GM12878 (cell line): ENCODE measurements around the gene ZFP64. TPM values are rescaled to one million over a fixed set of nuclear protein-coding genes. Genes with fewer than 3 reads are reported as not detected.

ENCODE experiments used
- ATAC-seq: fragments of 200-7000 bp; cut with Tn5 transposase; 3 replicates; pipeline ENCODE4 v1.9.1; 2020; ENCODE audit warnings: mild to moderate bottlenecking, moderate library complexity
- BruUV-seq: library from RNA; stranded (reverse); fragments of 400-500 nt; replicated peaks from 2 replicates; lab custom pipeline; 2021; lab: Mats Ljungman, UMichigan
- CTCF ChIA-PET: fragments of 300-600 bp; sonication (Branson Sonifier 250); formaldehyde crosslinking; extraction: SDS; loops from one replicate; lab custom pipeline; 2021; ENCODE audit warnings: inconsistent platforms; lab: Yijun Ruan, JAX
- POLR2A ChIA-PET: fragments of 350-600 bp; formaldehyde crosslinking; extraction: SDS; loops from one replicate; lab custom pipeline; 2021; ENCODE audit warnings: inconsistent platforms; lab: Charles Lee
- RAD21 ChIA-PET: fragments of 300-600 bp; sonication (Branson Sonifier 250); formaldehyde crosslinking; loops from one replicate; lab custom pipeline; 2023; ENCODE audit warnings: antibody characterized with exemption; ENCODE audit not compliant: unreplicated experiment; lab: Charles Lee
- SMC1A ChIA-PET: fragments of 300-600 bp; sonication (Branson Sonifier 250); formaldehyde crosslinking; loops from one replicate; lab custom pipeline; 2023; ENCODE audit not compliant: unreplicated experiment, uncharacterized antibody; lab: Charles Lee
- DNase-seq: peaks from one replicate; pipeline ENCODE4 v3.0.0-alpha.2; 2011; ENCODE audit warnings: low read depth, low spot score
- FAIRE-seq: peaks from 3 replicates; lab custom pipeline; 2011; peaks lifted over from hg19 to GRCh38; lab: Jason Lieb, UNC
- H2AFZ ChIP-seq: 2 replicates; pipeline ENCODE4 v1.6.0; 2011; ENCODE audit warnings: low read depth, low read length, control low read depth; ENCODE audit not compliant: control insufficient read depth
- H3K27ac ChIP-seq: 2 replicates; pipeline ENCODE4 v1.5.1; 2011; ENCODE audit warnings: control low read depth; ENCODE audit not compliant: control insufficient read depth, insufficient read depth
- H3K27me3 ChIP-seq, 2 experiments: replicated peaks in 1 of 2; 2 replicates each; pipeline versions ENCODE4 v1.6.0 to v1.6.1; 2011; ENCODE audit warnings: low read length in 1 of 2; ENCODE audit not compliant: control insufficient read depth in 2 of 2, insufficient read depth in 2 of 2
- H3K36me3 ChIP-seq, 2 experiments: 2 replicates each; pipeline ENCODE4 v1.5.1; 2011; ENCODE audit warnings: low read length in 1 of 2; ENCODE audit not compliant: control insufficient read depth in 2 of 2, insufficient read depth in 2 of 2
- H3K4me1 ChIP-seq: 2 replicates; pipeline ENCODE4 v1.6.1; 2011; ENCODE audit warnings: mild to moderate bottlenecking, low read length, moderate library complexity, mixed read lengths; ENCODE audit not compliant: control insufficient read depth, insufficient read depth
- H3K4me2 ChIP-seq: 2 replicates; pipeline ENCODE4 v1.6.0; 2011; ENCODE audit warnings: control low read depth; ENCODE audit not compliant: control insufficient read depth, insufficient read depth
- H3K4me3 ChIP-seq: fragments of 200-600 bp; sonication (generic); 2 replicates; pipeline ENCODE4 v1.5.1; 2016
- H3K79me2 ChIP-seq: 2 replicates; pipeline ENCODE4 v1.6.0; 2011; ENCODE audit warnings: low read length; ENCODE audit not compliant: control insufficient read depth, insufficient read depth
- H3K9ac ChIP-seq: 2 replicates; pipeline ENCODE4 v1.8.0; 2011; ENCODE audit warnings: low read length, control low read depth, mixed read lengths; ENCODE audit not compliant: control insufficient read depth, insufficient read depth
- H3K9me3 ChIP-seq: replicated peaks from 3 replicates; pipeline ENCODE4 v1.5.1; 2011; ENCODE audit warnings: mild to moderate bottlenecking, low read length; ENCODE audit not compliant: control insufficient read depth, insufficient read depth
- H4K20me1 ChIP-seq: 2 replicates; pipeline ENCODE4 v1.6.0; 2011; ENCODE audit not compliant: control insufficient read depth, insufficient read depth
- ASH2L ChIP-seq: fragments of 300-600, 200-600 bp; sonication (generic); IDR thresholded peaks from 2 replicates; pipeline ENCODE4 v1.6.1; 2017; ENCODE audit warnings: low read depth, mild to moderate bottlenecking, borderline replicate concordance
- BACH1 ChIP-seq: fragments of 450-650 bp; IDR thresholded peaks from 2 replicates; pipeline ENCODE4 v1.6.1; 2017; ENCODE audit warnings: mild to moderate bottlenecking, borderline replicate concordance
- BHLHE40 ChIP-seq, 2 experiments: fragments of 450-650 bp in 1 of 2; IDR thresholded peaks; 2 replicates each; pipeline ENCODE4 v1.6.1; 2011 to 2017; ENCODE audit warnings: low read depth in 2 of 2, borderline replicate concordance in 1 of 2, improper control_type of control experiment in 1 of 2, low read length in 1 of 2, mild to moderate bottlenecking in 1 of 2
- DPF2 ChIP-seq: fragments of 450-650 bp; IDR thresholded peaks from 2 replicates; pipeline ENCODE4 v1.6.1; 2017; ENCODE audit warnings: mild to moderate bottlenecking
- E2F4 ChIP-seq: IDR thresholded peaks from 2 replicates; pipeline ENCODE4 v1.6.1; 2012; ENCODE audit warnings: low read depth, low read length, improper control_type of control experiment
- E4F1 ChIP-seq: fragments of 450-650 bp; IDR thresholded peaks from 2 replicates; pipeline ENCODE4 v1.6.1; 2018; ENCODE audit warnings: borderline replicate concordance, mild to moderate bottlenecking; ENCODE audit not compliant: partially characterized antibody
- GABPA ChIP-seq: IDR thresholded peaks from 2 replicates; pipeline ENCODE4 v1.6.1; 2014; ENCODE audit warnings: antibody characterized with exemption, low read depth, mild to moderate bottlenecking, inconsistent platforms
- HDAC2 ChIP-seq: fragments of 200-600 bp; sonication (generic); IDR thresholded peaks from 2 replicates; pipeline ENCODE4 v1.6.1; 2017
- MTA2 ChIP-seq: fragments of 450-650 bp; IDR thresholded peaks from 2 replicates; pipeline ENCODE4 v1.6.1; 2016; ENCODE audit warnings: low read depth, mild to moderate bottlenecking, moderate library complexity
- MYC ChIP-seq: IDR thresholded peaks from 2 replicates; pipeline ENCODE4 v1.6.1; 2011; ENCODE audit warnings: mild to moderate bottlenecking, low read length, moderate library complexity, inconsistent platforms; ENCODE audit not compliant: insufficient read depth, insufficient replicate concordance, insufficient read length, severe bottlenecking
- NBN ChIP-seq: fragments of 450-650 bp; IDR thresholded peaks from 2 replicates; pipeline ENCODE4 v1.6.1; 2016
- NFIC ChIP-seq: IDR thresholded peaks from 2 replicates; pipeline ENCODE4 v1.6.1; 2012; ENCODE audit warnings: low read depth, mild to moderate bottlenecking, inconsistent platforms, low read length, moderate library complexity
- PAX8 ChIP-seq: fragments of 450-650 bp; IDR thresholded peaks from 2 replicates; pipeline ENCODE4 v1.6.1; 2017; ENCODE audit warnings: mild to moderate bottlenecking, moderate library complexity
- PML ChIP-seq: IDR thresholded peaks from 2 replicates; pipeline ENCODE4 v1.6.1; 2012; ENCODE audit warnings: low read length, inconsistent platforms
- POU2F2 ChIP-seq: IDR thresholded peaks from 3 replicates; pipeline ENCODE4 v1.6.1; 2011; ENCODE audit warnings: low read depth, mild to moderate bottlenecking, low read length, borderline replicate concordance
- STAT3 ChIP-seq: IDR thresholded peaks from 2 replicates; pipeline ENCODE4 v1.6.1; 2011; ENCODE audit warnings: low read depth, low read length, improper control_type of control experiment
- ZNF217 ChIP-seq: fragments of 450-650 bp; IDR thresholded peaks from 2 replicates; pipeline ENCODE4 v1.6.1; 2017; ENCODE audit warnings: antibody characterized with exemption, mild to moderate bottlenecking
- ZNF274 ChIP-seq: IDR thresholded peaks from one replicate; pipeline ENCODE4 v1.8.0; 2011; ENCODE audit not compliant: insufficient read length, insufficient read depth
- WGBS: methylation state at CpG from one replicate; pipeline ENCODE4 v1.1.6; 2016; ENCODE audit warnings: low lambda C conversion rate; ENCODE audit not compliant: insufficient replicate concordance, insufficient coverage; ENCODE audit errors: missing lambda C conversion rate; 5-methylcytosine and 5-hydroxymethylcytosine counted together
- in situ Hi-C: fragments of 300-500 bp; cut with MboI; formaldehyde crosslinking; loops from 9 replicates; pipeline ENCODE4 v1.14.3; 2018; ENCODE audit warnings: mixed read lengths
- intact Hi-C: fragments of 100-400 bp; cut with micrococcal nuclease; formaldehyde crosslinking; loops from one replicate; pipeline ENCODE4 v1.14.2; 2022; ENCODE audit not compliant: unreplicated experiment
- polyA plus RNA-seq, 11 experiments: library from polyadenylated mRNA; depleted of rRNA in 4 of 11; unstranded in 6 of 11; stranded (reverse) in 5 of 11; fragments of >200 nt; fragmentation: Nextera tagmentation in 4 of 11; fragmentation: Illumina TruSeq in 1 of 11; extraction: Ambion mirVana in 4 of 11; extraction: Trizol in 1 of 11; gene quantifications; 1 replicate in 1 of 11; 2 replicates in 10 of 11; pipeline versions ENCODE4 v1.2.1 to v1.2.3, GENCODE V29; 2011 to 2016; ENCODE audit warnings: inconsistent platforms in 2 of 11, missing spikeins in 2 of 11, low read depth in 1 of 11
- total RNA-seq, 4 experiments: library from RNA; depleted of rRNA in 3 of 4; stranded (reverse); fragments of >200 nt in 3 of 4; fragmentation: Illumina TruSeq in 1 of 4; extraction: Trizol in 1 of 4; gene quantifications; 2 replicates each; pipeline versions ENCODE4 v1.2.1 to v1.2.3, GENCODE V29; 2013 to 2021

The ZFP64 gene
- total and polyA plus RNA-seq, 10 of the 15 experiments (the other 5 are each of a cell fraction or from before 2014, with no cell fraction given) = 2.3 to 21.8 (median 11.8) TPM

DNA sequence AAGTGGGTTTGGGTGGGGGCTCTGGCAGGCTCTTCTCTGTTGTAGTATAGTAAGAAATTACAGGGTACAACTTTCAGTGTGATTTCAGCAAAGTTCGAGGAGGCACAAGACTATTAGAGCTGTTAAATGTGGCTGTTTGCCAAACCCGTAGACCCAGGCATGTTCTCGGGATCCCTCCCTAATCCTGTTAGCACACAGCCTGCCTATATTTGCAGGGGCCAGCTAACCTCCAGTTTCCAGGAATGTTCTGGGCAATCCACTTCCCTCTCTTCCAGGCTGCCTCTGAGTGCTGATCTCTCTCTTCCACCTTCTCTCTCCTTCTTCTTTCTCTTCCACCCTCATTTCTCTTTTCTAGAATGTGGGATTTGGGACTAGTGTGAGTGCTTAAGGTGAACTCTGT is 34.8 kb upstream of the ZFP64 start:
- ATAC-seq (no peak), FAIRE-seq (no peak)
- Histone ChIP-seq H3K4me3 (no peak overlapping the region), H2AFZ (no peak overlapping the region), H3K4me1 (no peaks in the 10 kb centered on the region; the same call in 1 of the 2 replicates), H3K4me2 (no peak overlapping the region), H3K9ac (no peak overlapping the region), H3K36me3 (no peaks in the 10 kb centered on the region)
- RAD21 ChIA-PET = no interaction called here
- SMC1A ChIA-PET = interaction anchor here (1.6 kb wide), 1 partner anchor 9 kb away, joined by 3 read pairs; no protein-coding TSS in a partner anchor
- POLR2A ChIA-PET = interaction anchor here (1.9 kb wide), 1 partner anchor 47 kb away, joined by 5 read pairs; no protein-coding TSS in a partner anchor
- TF ChIP-seq STAT3 = no peak
- TF ChIP-seq MTA2 = no peak
- TF ChIP-seq DPF2 = no peak
- no peak for TF ChIP-seq PML
- TF ChIP-seq BACH1 = no peak
- no peak for TF ChIP-seq GABPA
- TF ChIP-seq BHLHE40 (IDR thresholded peaks at IDR 0.05; ENCODE audit: borderline replicate concordance in 1 of 2, low read depth in 2 of 2, low read length in 1 of 2) = no peak
- no peak for TF ChIP-seq ZNF217
- TF ChIP-seq MYC = no peak
- TF ChIP-seq, all 136 proteins: peak for 0
- Histone ChIP-seq H3K79me2 (no peaks in the 10 kb centered on the region), H3K27ac (no peak overlapping the region), H3K27me3 (no peaks in the 10 kb centered on the region), H4K20me1 (no peaks in the 10 kb centered on the region), H3K9me3 (no peaks in the 10 kb centered on the region; the same call in 1 of the 3 replicates)
- no TSS peak for BruUV-seq
- CTCF ChIA-PET = interaction anchor here (1.6 kb wide), 1 partner anchor 9 kb away, joined by 3 read pairs; no protein-coding TSS in a partner anchor
- WGBS = 48% methylated on average over 3 of the region's 3 CpGs
- in situ Hi-C loops (no loop called here), intact Hi-C loops (no loop called here)
- no peak for DNase-seq

DNA sequence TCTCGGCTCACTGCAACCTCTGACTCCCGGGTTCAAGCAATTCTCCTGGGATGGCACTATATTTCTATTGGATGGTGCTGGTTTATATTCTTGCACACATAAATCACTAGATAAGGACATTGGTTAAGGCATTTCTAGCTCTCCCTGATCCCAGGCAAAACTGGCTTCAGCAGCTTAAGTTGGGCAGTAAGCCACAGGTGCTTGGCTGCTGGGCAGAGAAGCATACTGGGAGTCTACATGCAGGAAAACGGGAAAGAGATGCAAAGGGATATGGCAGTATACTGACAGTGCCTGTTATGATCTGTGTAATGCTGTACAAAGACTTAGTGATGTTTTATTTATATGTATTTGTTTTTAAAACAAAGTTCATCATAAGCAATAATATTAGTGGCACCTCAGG is 33.3 kb upstream of the ZFP64 start:
- Histone ChIP-seq H3K27ac (no peak overlapping the region), H3K9me3 (peaks cover 7% of the 10 kb centered on the region; the same call in 2 of the 3 replicates), H3K9ac (no peak overlapping the region), H3K36me3 (no peaks in the 10 kb centered on the region), H4K20me1 (no peaks in the 10 kb centered on the region), H3K27me3 (no peaks in the 10 kb centered on the region), H3K79me2 (no peaks in the 10 kb centered on the region), H3K4me2 (no peak overlapping the region), H3K4me3 (no peak overlapping the region), H2AFZ (no peak overlapping the region), H3K4me1 (no peaks in the 10 kb centered on the region)
- FAIRE-seq (no peak), ATAC-seq (no peak), DNase-seq (no peak)
- ChIA-PET CTCF (interaction anchor here (1.8 kb wide), 1 partner anchor 96 kb away, joined by 5 read pairs; no protein-coding TSS in a partner anchor), SMC1A (no interaction called here), RAD21 (no interaction called here), POLR2A (no interaction called here)
- in situ Hi-C loops = no loop called here
- 28% methylated on average over 3 of the region's 3 CpGs for WGBS
- intact Hi-C loops = no loop called here
- BruUV-seq = no TSS peak
- TF ChIP-seq ASH2L = no peak
- TF ChIP-seq E2F4 = no peak
- no peak for TF ChIP-seq NBN
- TF ChIP-seq E4F1 = no peak
- no peak for TF ChIP-seq NFIC
- no peak for TF ChIP-seq ZNF274
- TF ChIP-seq POU2F2 = no peak
- no peak for TF ChIP-seq HDAC2
- TF ChIP-seq PAX8 = no peak
